CD4-positive, alpha-beta T cell treated with Interferon gamma for 1 hour (primary cell): ENCODE results near the gene UBE2E2.
A peak's percentile ranks its signal among the peaks of the same experiment; 100 is the strongest.
"Not testable (repeated sequence)": the region's sequence is repeated elsewhere in the genome, so short reads cannot be mapped to it uniquely, and the experiment has no call there.

Experiments used
- DNase-seq: peaks from one replicate; pipeline ENCODE4 v3.0.0-alpha.2; 2020

Gene UBE2E2

DNA sequence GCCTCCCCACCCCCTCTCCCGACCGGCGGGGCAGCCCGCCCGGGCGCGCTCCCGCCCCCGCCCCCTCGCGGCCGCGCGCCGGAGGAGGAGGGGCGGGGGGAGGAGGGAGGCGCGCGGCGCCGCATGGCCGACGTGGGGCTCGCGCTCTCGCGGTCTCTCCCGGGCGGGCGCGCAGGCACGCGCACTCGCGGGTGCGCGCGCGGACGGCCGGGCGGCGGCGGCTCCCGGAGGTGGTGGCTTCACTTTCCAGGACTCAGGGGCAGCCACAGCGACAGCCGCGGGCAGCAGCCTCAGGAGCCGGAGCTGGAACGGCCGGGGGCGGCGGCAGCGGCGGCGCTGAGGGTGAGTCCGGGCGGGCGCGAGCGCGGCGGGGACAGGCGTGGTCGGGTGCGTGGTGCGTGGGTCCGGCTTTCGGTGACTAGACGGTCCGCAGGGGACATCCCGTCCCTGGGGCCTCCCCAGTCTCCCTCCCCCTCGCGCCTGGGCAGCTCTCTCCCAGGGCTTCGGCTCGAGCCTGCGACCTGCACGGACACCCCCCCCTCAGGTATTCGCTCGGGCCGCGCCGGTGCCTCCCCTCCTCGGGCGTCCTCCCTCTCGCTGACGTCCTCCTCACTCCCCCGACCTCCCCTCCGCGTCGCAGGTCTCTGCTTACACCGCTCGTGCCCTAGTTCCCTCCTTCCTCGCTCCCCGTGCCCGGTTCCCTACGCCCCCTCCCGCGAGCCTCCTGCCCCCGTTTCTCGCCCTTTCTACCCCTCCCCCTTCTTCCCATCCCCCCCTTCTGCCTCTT, at the start of gene UBE2E2:
UBE2E2 (plus strand) TSS at position 407 of the 787 bp plus-strand sequence.
- DNase-seq, result peak; percentile 65

- no peak for DNase-seq
Observed at GRCh38 chr3:23153436-23153835, 49.7 kb upstream of the UBE2E2 start.

GRCh38 chr3:23157331-23157730, 45.8 kb upstream of the UBE2E2 start:
- no peak for DNase-seq

GRCh38 chr3:23159929-23160328, 43.2 kb upstream of the UBE2E2 start:
- DNase-seq, result no peak

DNA sequence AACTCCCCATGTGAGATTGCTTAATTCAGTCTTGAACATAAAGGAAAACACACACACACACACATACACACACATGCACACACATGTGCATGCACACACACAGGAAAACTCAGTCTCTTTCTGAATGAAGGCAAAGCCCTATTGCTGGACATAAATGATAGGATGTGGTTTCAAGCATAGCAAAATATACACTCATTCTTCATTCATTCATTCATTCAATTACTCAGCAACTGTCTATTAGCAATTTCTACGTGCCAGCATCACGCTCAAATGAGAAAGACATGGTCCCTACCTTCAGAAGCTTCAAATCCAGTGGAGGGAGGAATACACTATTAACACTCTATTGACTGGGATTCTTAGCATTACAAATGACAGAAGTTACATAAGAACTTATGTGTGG, 41.8 kb upstream of the UBE2E2 start:
- DNase-seq, result no peak

DNA sequence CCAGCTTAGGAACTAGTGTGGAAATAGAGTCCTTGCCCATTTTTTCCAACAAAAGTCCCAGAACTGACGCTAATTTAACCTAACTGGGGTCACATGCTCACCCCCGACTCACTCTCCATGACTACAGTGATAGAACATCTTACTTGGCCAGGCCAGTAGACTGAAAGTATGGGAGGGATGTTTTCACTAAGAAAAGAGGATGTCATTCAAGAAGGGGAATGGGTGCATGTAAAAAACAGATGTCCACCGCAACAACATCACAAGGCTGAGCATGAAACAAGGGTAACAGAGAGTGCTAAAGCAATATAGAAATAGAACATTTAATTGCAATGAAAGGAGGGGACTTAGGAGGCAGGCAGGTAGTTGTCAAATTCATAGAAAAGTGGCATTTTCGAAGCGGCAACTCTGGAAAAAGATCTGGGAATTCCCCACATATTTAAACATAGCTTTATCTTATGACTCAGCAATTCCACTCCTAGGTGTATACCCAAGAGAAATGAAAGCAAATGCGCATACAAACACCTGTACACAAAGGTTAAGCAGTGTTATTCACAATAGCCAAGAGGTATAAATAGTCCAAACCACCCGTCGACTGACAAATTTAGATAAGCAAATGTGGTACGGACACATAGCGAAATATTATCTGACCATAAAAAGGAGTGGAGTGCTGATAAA, 41.1 kb upstream of the UBE2E2 start:
- DNase-seq, result no peak

DNA sequence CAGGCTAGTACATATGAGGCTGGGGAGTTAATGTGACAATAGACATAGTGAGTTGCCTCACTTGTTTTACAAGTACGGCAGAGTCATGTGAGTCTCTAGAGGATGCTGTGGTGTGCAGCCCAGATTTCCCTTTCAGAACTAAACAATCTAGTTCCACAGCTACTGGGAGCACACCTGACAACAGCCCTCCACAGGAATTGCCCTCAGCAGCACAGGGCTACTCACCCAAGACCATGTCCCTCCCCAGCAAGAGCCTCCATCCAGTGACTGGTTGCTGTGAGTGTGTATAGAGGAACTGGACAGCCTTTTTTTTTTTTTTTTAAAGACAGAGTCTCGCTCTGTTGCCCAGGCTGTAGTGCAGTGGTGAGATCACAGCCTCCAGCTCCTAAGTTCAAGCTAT, 40.2 kb upstream of the UBE2E2 start:
- no peak for DNase-seq

GRCh38 chr3:23164746-23165145, 38.4 kb upstream of the UBE2E2 start:
- no peak for DNase-seq

DNA sequence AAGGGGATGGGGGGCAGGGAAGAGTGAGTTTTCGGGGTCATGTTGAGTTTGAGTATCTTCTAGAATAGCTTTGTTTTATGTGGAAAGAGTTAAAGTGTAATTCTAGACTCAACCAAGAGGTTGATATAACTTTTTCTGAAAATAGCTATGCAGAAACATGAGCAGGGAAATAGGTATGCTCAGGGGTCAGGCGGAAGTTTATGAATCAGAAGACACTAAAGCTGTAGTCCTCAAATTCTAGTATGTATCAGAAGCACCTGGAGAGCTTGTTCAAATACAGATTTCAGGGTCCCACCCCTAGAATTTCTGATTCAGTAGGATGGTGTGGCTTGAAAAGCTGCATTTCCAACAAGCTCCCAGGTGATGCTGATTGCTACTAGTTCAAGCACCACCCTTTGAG, 37.6 kb upstream of the UBE2E2 start:
- DNase-seq, result no peak

DNA sequence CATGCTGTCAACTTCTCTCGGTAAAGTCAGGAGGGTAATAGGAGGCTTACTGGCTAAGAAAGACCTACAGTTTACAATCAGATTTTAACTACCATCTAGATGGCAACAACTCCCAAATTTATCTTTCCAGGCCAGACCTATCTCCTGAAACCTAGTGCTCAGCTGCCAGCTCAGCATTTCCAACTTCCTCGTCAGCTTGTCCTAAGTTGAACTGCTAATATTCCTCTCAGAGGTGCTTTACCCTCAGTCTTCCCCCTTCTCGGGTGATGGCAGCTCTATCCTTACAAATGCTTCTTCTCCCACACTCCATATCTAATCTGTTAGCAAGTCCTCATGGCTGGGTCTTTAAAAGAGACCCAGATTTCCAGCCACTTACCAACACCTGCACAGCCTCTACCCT, 36.9 kb upstream of the UBE2E2 start:
- DNase-seq, result no peak

DNA sequence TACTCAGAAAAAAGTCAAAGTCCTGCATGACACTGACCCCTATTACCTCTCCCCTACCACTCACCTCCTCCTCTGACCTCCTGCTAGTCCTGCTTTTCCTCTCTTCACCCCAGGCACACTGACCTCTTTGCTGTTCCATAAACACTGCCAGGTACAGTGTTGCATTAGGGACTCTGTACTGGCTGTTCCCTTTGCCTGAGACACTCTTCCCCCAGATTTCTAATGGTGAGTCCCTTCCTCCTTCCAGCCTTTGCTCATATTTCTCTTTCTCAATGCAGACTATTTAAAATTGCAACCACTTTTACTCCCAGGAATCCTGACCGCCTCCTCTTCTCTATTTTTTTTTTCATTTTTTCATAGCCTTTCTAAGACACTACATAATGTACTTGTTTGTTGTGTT, 36.3 kb upstream of the UBE2E2 start:
- no peak for DNase-seq

GRCh38 chr3:23169551-23169950, 33.6 kb upstream of the UBE2E2 start:
- no peak for DNase-seq

GRCh38 chr3:23170291-23170690, 32.8 kb upstream of the UBE2E2 start:
- DNase-seq, result no peak

DNA sequence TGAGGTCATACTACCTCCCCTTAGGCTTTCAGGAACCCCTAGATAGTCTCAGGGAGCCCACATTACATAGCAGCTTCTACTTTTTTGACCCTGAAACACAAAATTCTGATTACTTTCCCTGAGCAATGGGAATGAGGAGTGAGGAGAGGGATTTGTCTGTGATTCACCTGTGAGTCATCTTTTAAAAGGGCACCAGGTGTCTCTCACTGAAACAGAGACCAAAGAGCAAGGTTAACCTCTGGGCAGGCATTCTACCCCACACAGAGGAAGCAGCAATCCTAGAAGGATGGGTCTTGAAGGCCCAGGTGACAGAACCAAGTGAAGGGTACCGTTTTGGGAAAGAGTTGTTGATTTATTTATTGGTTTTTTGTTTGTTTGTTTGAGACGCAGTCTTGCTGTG, 31.1 kb upstream of the UBE2E2 start:
- no peak for DNase-seq

DNA sequence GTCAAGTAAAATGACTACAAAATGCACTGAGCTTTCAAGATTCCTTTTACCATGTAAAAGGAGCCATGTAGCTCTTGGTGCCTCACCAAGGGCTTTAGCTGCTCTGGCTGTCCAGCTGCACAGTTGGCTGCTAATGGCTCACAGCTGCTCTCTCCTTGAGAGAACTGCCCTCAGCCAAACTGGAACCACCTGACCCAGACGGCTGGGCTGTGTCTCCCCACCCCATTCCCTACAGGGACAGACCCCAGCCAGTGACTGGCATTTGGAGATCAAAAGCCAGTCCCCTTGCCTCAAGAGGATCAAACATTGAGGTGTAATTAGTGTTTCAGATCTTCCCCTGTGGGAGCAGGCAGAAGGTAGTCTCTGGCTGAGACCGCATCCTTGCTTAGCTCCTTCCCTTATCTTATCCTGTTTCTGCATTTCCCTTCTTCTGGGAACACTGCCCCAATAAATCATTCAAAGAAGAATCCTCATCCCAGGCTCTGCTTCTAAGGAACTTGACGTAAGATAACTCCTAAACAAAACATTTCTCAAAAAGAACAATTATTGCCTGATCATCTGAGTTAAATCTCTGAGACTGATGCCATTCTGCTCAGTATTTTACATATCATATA, 28.6 kb upstream of the UBE2E2 start:
- DNase-seq, result no peak

- DNase-seq, result no peak
Observed at GRCh38 chr3:23175341-23176083, 27.6 kb upstream of the UBE2E2 start.

- not testable (repeated sequence) for DNase-seq
Observed at GRCh38 chr3:23176839-23177238, 26.3 kb upstream of the UBE2E2 start.

GRCh38 chr3:23182996-23183513, 20.1 kb upstream of the UBE2E2 start:
- DNase-seq, result no peak

DNA sequence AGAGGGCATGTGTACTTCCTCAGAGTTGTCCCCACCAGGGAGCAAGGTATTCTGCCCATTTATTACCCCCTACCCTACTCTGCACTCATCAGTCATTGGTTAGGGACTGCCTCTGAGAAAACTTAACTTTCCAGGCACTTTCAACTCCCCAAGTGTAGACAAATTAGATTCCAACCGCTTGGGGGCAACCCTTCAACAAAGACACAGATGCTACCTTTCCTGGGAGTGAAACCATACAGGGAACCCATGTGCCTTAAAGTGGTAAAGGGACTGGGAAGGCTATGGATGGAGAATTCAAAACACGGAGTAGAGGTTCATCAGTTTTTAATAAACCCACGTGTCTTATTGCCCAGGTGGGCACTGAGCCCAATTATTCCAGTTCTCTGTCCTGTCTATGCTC, 19.4 kb upstream of the UBE2E2 start:
- no peak for DNase-seq

GRCh38 chr3:23185861-23186260, 17.3 kb upstream of the UBE2E2 start:
- DNase-seq, result no peak

GRCh38 chr3:23189187-23189586, 13.9 kb upstream of the UBE2E2 start:
- DNase-seq, result no peak

DNA sequence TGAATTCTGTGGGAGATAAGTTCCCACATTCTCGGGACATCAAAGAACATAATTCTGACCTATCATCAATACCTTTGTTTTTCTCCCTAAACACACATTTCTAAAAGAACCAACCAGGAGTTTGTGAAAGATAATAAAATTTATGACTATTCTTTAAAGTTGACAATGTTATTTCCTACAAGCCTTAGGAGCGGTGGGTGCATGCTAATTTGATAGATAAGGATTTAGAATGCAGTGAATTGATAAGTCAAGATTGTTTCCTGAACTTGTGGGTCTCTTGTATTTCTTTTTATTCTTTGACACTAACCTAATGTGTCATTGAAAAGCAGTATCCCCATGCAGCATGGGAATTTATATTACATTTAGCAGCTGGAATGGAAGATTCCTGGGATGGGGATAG, 10.3 kb upstream of the UBE2E2 start:
- no peak for DNase-seq

DNA sequence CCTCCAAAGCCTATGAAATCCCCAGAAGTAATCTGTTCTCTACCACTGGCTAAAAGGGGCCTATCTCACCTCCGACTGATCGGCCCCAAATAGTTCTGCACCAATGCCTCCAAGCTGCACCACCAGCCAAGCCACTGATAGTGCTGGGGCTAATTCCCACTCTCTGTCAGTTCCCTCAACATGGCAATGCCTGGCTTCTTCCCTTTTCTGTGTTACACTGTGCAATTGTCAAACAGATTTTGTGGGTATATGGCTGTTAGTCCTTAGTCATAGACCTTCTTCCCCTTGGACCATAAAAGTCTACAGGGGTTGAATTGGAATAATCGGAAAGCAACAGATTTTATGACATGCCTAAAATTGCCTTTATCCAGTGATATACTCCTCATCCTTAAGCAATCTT, 9.3 kb upstream of the UBE2E2 start:
- no peak for DNase-seq
